Right lobe of liver (tissue), 6 donors: ENCODE results near the gene ZBTB9. TPM values are rescaled to one million over a fixed set of nuclear protein-coding genes. Genes with fewer than 3 reads are reported as not detected.
"Not testable (repeated sequence)": the region's sequence is repeated elsewhere in the genome, so short reads cannot be mapped to it uniquely, and the experiment has no call there.

Experiments
- ATAC-seq, 4 donors: fragments of 200-7000 bp; cut with Tn5 transposase; one replicate each; pipeline ENCODE4 v1.9.1; 2020; ENCODE audit warnings: mild to moderate bottlenecking in 4 of 4, moderate library complexity in 4 of 4
- DNase-seq, 3 donors: peaks; one replicate each; pipeline ENCODE4 v3.0.0-alpha.2; 2020
- H3K27ac ChIP-seq, 3 donors: fragments of 200-600 bp; one replicate each; pipeline ENCODE4 v1.8.0; 2022
- H3K27me3 ChIP-seq, 2 donors: fragments of 200-600 bp; one replicate each; pipeline ENCODE4 v1.8.0; 2022
- H3K36me3 ChIP-seq, 4 donors: fragments of 200-600 bp; sonication (generic) in 1 of 4; one replicate each; pipeline versions ENCODE4 v1.5.1 to v1.8.0; 2017 to 2022; ENCODE audit warnings: control low read depth in 1 of 4
- H3K4me1 ChIP-seq, 4 donors: fragments of 200-600 bp; sonication (generic) in 1 of 4; one replicate each; pipeline versions ENCODE4 v1.5.1 to v1.8.0; 2017 to 2022; ENCODE audit warnings: control low read depth in 1 of 4
- H3K4me3 ChIP-seq, 3 donors: fragments of 200-600 bp; one replicate each; pipeline ENCODE4 v1.8.0; 2022
- H3K9me3 ChIP-seq, 4 donors: fragments of 200-600 bp; sonication (generic) in 1 of 4; one replicate each; pipeline versions ENCODE4 v1.5.1 to v1.8.0; 2017 to 2022; ENCODE audit warnings: control low read depth in 1 of 4
- POLR2A ChIP-seq: fragments of 450-650 bp; IDR thresholded peaks from one replicate; pipeline ENCODE4 v1.6.1; 2017; ENCODE audit warnings: antibody characterized with exemption, mild to moderate bottlenecking
- whole genome bisulfite sequencing: methylation state at CpG from one replicate; pipeline ENCODE4 v1.1.6; 2018; ENCODE audit warnings: low coverage, low lambda C conversion rate; ENCODE audit not compliant: insufficient coverage; ENCODE audit errors: missing lambda C conversion rate; 5-methylcytosine and 5-hydroxymethylcytosine counted together
- intact Hi-C, 2 donors: fragments of 100-400 bp; cut with DNase I; formaldehyde crosslinking; loops; one replicate each; pipeline versions ENCODE4 v1.11.2 to v1.14.1; 2022
- total RNA-seq, 6 experiments: library from RNA; depleted of rRNA in 2 of 6; stranded (reverse); fragments of >200 nt in 2 of 6; fragmentation: NEBNext Ultra II Directional in 3 of 6; extraction: Animal tissue kit (Norgen Biotek cat#: 25700) in 3 of 6; gene quantifications; one replicate each; pipeline versions ENCODE4 v1.1.0 to v1.2.4, GENCODE V29; 2016 to 2023
- TF ChIP-seq, protein P1 (sequence below), 4 donors: fragments of 200-600 bp in 3 of 4; fragments of 450-650 bp in 1 of 4; IDR thresholded peaks; one replicate each; pipeline versions ENCODE4 v1.5.1 to v1.8.0; 2016 to 2022; ENCODE audit warnings: antibody characterized with exemption in 4 of 4, mild to moderate bottlenecking in 2 of 4
- donor health status: DM: no; HTN: yes; CAD: no.
- donor health status: DM: no; HTN: no; CAD: no.
- donor health status: DM: no; HTN: no; CAD: no.
- donor health status: DM: no; HTN: yes; CAD: no.
- donor health status: DM: no; HTN: yes; CAD: no.

ZBTB9 gene
- total RNA-seq, 6 experiments from 2014 or later, result 2.5 to 3.8 (median 2.9) TPM

DNA sequence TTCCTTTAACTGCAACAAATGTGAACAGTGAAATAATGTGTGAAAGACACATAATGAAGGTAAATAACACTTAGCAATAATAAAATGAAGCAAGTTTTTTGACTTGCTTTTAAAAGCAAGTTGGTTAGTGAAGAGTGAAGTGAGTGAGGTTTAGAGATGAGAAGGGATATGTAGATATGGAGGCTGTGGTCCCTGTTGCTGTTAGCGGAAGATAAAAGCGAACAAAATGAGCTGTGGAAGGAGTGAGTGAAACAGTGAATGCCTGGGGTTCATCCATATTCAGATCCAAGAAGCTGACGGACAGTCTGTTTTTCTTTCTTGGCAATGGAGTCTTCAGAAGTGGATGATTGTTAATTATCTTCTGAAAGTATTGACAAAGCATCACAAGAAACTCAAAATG lies 23.5 kb downstream of the ZBTB9 start:
- ATAC-seq, result no peak
- TF ChIP-seq, protein P1, sequence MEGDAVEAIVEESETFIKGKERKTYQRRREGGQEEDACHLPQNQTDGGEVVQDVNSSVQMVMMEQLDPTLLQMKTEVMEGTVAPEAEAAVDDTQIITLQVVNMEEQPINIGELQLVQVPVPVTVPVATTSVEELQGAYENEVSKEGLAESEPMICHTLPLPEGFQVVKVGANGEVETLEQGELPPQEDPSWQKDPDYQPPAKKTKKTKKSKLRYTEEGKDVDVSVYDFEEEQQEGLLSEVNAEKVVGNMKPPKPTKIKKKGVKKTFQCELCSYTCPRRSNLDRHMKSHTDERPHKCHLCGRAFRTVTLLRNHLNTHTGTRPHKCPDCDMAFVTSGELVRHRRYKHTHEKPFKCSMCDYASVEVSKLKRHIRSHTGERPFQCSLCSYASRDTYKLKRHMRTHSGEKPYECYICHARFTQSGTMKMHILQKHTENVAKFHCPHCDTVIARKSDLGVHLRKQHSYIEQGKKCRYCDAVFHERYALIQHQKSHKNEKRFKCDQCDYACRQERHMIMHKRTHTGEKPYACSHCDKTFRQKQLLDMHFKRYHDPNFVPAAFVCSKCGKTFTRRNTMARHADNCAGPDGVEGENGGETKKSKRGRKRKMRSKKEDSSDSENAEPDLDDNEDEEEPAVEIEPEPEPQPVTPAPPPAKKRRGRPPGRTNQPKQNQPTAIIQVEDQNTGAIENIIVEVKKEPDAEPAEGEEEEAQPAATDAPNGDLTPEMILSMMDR (IDR thresholded peaks at IDR 0.05), result no peak
- no peak for TF ChIP-seq POLR2A
- Histone ChIP-seq H3K27me3 (no peaks in the 10 kb centered on the region), H3K4me1 (no peaks in the 10 kb centered on the region), H3K27ac (no peak overlapping the region), H3K4me3 (no peak overlapping the region), H3K36me3 (no peaks in the 10 kb centered on the region), H3K9me3 (no peaks in the 10 kb centered on the region)
- 54% methylated on average over 3 of the region's 3 CpGs for WGBS
- intact Hi-C loops, result no loop called here
- no peak for DNase-seq

DNA sequence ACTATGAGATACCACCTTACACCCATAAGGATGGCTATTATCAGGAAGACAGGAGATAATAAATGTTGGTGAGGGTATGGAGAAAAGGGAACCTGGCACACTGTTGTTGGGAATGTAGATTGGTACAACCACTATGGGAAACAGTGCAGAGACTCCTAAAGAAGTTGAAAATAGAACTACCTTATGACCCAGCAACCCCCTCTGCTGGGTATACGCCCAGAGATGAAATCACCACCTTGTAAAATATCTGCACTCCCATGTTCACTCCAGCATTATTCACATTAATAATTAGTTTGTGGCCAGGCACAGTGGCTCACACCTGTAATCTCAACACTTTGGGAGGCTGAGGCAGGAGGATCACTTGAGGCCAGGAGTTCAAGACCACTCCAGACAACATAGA lies 26.8 kb downstream of the ZBTB9 start:
- DNase-seq (no peak), ATAC-seq (no peak)
- 58% methylated on average over 1 of the region's 1 CpG for WGBS
- Histone ChIP-seq H3K36me3 (no peaks in the 10 kb centered on the region), H3K9me3 (no peaks in the 10 kb centered on the region), H3K4me3 (no peak overlapping the region), H3K27me3 (no peaks in the 10 kb centered on the region), H3K27ac (no peak overlapping the region), H3K4me1 (no peaks in the 10 kb centered on the region)
- intact Hi-C loops, result no loop called here
- TF ChIP-seq POLR2A, result no peak
- TF ChIP-seq, protein P1 (IDR thresholded peaks at IDR 0.05), result no peak

DNA sequence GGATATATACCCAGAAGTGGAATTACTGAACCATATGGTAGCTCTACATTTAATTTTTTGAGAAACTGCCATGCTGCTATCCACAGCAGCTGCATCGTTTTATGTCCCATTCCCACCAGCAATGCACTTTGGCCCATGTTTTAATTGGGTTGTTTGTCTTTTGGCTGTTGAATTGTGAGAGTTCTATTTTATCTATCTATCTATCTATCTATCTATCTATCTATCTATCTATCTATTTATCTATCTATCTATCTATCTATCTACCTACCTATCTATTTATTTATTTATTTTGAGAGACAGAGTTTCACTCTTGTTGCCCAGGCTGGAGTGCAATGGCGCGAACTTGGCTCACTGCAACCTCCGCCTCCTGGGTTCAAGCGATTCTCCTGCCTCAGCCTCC lies 28.2 kb downstream of the ZBTB9 start:
- intact Hi-C loops, H3K27ac ChIP-seq, DNase-seq, H3K4me3 ChIP-seq, ATAC-seq, H3K27me3 ChIP-seq, H3K9me3 ChIP-seq, H3K4me1 ChIP-seq, H3K36me3 ChIP-seq: not testable (repeated sequence)
- WGBS, result 87% methylated on average over 5 of the region's 5 CpGs

DNA sequence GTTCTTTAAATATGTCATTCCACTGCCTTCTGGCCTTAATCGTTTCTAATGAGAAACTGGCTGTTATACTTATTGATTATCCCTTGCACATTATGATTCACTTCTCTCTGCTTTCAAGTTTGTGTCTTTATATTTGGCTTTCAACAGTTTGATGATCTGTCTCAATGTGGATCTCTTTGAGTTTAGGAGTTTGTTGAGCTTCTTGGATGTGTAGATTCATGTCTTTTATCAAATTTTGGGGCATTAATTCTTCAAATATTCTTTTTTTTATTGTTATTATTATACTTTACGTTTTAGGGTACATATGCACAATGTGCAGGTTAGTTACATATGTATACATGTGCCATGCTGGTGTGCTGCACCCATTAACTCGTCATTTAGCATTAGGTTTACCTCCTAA lies 29.3 kb downstream of the ZBTB9 start:
- Histone ChIP-seq H3K27me3 (no peaks in the 10 kb centered on the region), H3K9me3 (no peaks in the 10 kb centered on the region), H3K36me3 (no peaks in the 10 kb centered on the region), H3K4me3 (no peak overlapping the region), H3K4me1 (no peaks in the 10 kb centered on the region), H3K27ac (no peak overlapping the region)
- ATAC-seq (no peak), DNase-seq (no peak)
- no peak for TF ChIP-seq POLR2A
- TF ChIP-seq, protein P1 (IDR thresholded peaks at IDR 0.05), result no peak
- intact Hi-C loops, result no loop called here
- WGBS, result 52% methylated on average over 2 of the region's 3 CpGs

DNA sequence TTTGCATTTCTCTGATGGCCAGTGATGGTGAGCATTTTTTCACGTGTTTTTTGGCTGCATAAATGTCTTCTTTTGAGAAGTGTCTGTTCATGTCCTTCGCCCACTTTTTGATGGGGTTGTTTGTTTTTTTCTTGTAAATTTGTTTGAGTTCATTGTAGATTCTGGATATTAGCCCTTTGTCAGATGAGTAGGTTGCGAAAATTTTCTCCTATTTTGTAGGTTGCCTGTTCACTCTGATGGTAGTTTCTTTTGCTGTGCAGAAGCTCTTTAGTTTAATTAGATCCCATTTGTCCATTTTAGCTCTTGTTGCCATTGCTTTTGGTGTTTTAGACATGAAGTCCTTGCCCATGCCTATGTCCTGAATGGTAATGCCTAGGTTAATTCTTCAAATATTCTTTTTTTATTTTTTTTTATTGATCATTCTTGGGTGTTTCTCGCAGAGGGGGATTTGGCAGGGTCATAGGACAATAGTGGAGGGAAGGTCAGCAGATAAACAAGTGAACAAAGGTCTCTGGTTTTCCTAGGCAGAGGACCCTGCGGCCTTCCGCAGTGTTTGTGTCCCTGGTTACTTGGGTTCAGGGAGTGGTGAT lies 30.4 kb downstream of the ZBTB9 start:
- H3K9me3 ChIP-seq, DNase-seq, H3K27me3 ChIP-seq, H3K36me3 ChIP-seq, H3K4me3 ChIP-seq, ATAC-seq, intact Hi-C loops, H3K27ac ChIP-seq, H3K4me1 ChIP-seq: not testable (repeated sequence)
- 26% methylated on average over 2 of the region's 6 CpGs for WGBS

DNA sequence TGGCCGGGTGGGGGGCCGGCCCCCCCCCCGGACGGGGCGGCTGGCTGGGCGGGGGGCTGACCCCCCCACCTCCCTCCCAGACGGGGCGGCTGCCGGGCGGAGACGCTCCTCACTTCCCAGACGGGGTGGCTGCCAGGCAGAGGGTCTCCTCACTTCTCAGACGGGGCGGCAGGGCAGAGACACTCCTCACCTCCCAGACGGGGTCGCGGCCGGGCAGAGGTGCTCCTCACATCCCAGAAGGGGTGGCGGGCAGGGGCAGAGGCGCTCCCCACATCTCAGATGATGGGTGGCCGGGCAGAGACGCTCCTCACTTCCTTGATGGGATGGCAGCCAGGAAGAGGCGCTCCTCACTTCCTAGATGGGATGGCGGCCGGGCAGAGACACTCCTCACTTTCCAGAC lies 31.3 kb downstream of the ZBTB9 start:
- DNase-seq, ATAC-seq, H3K27ac ChIP-seq, H3K9me3 ChIP-seq, H3K27me3 ChIP-seq, H3K36me3 ChIP-seq, H3K4me1 ChIP-seq, H3K4me3 ChIP-seq, intact Hi-C loops: not testable (repeated sequence)
- no CpG with 5 or more reads among the region's 25 CpGs for WGBS
